HG02885 (cell line): Measurements from ENCODE around the gene TMEM40.
"Not testable (repeated sequence)": the region's sequence is repeated elsewhere in the genome, so short reads cannot be mapped to it uniquely, and the experiment has no call there.

Source experiments
- ATAC-seq: cut with Tn5 transposase; IDR thresholded peaks from one replicate; pipeline ENCODE4 v1.9.1; 2021; ENCODE audit warnings: mild to moderate bottlenecking; ENCODE audit not compliant: unreplicated experiment, poor library complexity

The TMEM40 gene

GRCh38 chr3:12723362-12723761 lies 35.7 kb downstream of the TMEM40 start:
- not testable (repeated sequence) for ATAC-seq

GRCh38 chr3:12722226-12722625 lies 36.8 kb downstream of the TMEM40 start:
- no peak for ATAC-seq

- ATAC-seq = peak; percentile 88
Measured at GRCh38 chr3:12719984-12720898, 38.8 kb downstream of the TMEM40 start.

- ATAC-seq = no peak
Measured at GRCh38 chr3:12719541-12719940, 39.5 kb downstream of the TMEM40 start.

GRCh38 chr3:12716605-12717151 lies 42.4 kb downstream of the TMEM40 start:
- ATAC-seq = no peak

- no peak for ATAC-seq
Measured at GRCh38 chr3:12714278-12714677, 44.8 kb downstream of the TMEM40 start.

- no peak for ATAC-seq
Measured at GRCh38 chr3:12710062-12710461, 49.0 kb downstream of the TMEM40 start.

GRCh38 chr3:12709334-12709733 lies 49.7 kb downstream of the TMEM40 start:
- no peak for ATAC-seq

- no peak for ATAC-seq
Measured at GRCh38 chr3:12708584-12709192, 50.4 kb downstream of the TMEM40 start.

GRCh38 chr3:12707449-12707848 lies 51.6 kb downstream of the TMEM40 start:
- ATAC-seq = no peak

- ATAC-seq = peak; percentile 87
Measured at GRCh38 chr3:12706504-12707253, 52.4 kb downstream of the TMEM40 start.

- ATAC-seq = no peak
Measured at GRCh38 chr3:12705981-12706380, 53.1 kb downstream of the TMEM40 start.

GRCh38 chr3:12705374-12705926 lies 53.6 kb downstream of the TMEM40 start:
- ATAC-seq = no peak

- no peak for ATAC-seq
Measured at GRCh38 chr3:12702501-12702900, 56.6 kb downstream of the TMEM40 start.

GRCh38 chr3:12701601-12702000 lies 57.5 kb downstream of the TMEM40 start:
- ATAC-seq = not testable (repeated sequence)

GRCh38 chr3:12700800-12701199 lies 58.3 kb downstream of the TMEM40 start:
- no peak for ATAC-seq

GRCh38 chr3:12695916-12696315 lies 63.1 kb downstream of the TMEM40 start:
- no peak for ATAC-seq

- ATAC-seq = no peak
Measured at GRCh38 chr3:12695112-12695511, 63.9 kb downstream of the TMEM40 start.

GRCh38 chr3:12692444-12692843 lies 66.6 kb downstream of the TMEM40 start:
- ATAC-seq = no peak

GRCh38 chr3:12689997-12690711 lies 68.9 kb downstream of the TMEM40 start:
- ATAC-seq = no peak
